Left lung (tissue), 10 donors: ENCODE measurements around the gene LMOD1. TPM values are rescaled to one million over a fixed set of nuclear protein-coding genes. Genes with fewer than 3 reads are reported as not detected.

Source experiments
- ATAC-seq: fragments of 200-7000 bp; cut with Tn5 transposase; one replicate; pipeline ENCODE4 v1.9.1; 2020; ENCODE audit warnings: moderate library complexity
- DNase-seq, 4 donors: peaks; one replicate each; pipeline ENCODE4 v3.0.0-alpha.2; 2013 to 2020
- H3K27ac ChIP-seq, 2 donors: fragments of 200-600 bp; sonication (generic) in 1 of 2; one replicate each; pipeline versions ENCODE4 v1.5.0 to v1.8.0; 2020 to 2021
- H3K27me3 ChIP-seq, 2 donors: fragments of 200-600 bp; sonication (generic) in 1 of 2; one replicate each; pipeline versions ENCODE4 v1.5.0 to v1.8.0; 2020 to 2021
- H3K36me3 ChIP-seq, 2 donors: fragments of 200-600 bp; sonication (generic) in 1 of 2; one replicate each; pipeline versions ENCODE4 v1.5.0 to v1.8.0; 2020 to 2021
- H3K4me1 ChIP-seq, 2 donors: fragments of 200-600 bp; one replicate each; pipeline ENCODE4 v1.8.0; 2021
- H3K4me3 ChIP-seq, 2 donors: fragments of 200-600 bp; sonication (generic) in 1 of 2; one replicate each; pipeline versions ENCODE4 v1.5.0 to v1.8.0; 2020 to 2021; ENCODE audit warnings: mild to moderate bottlenecking in 1 of 2
- H3K9me3 ChIP-seq, 2 donors: fragments of 200-600 bp; sonication (generic) in 1 of 2; one replicate each; pipeline versions ENCODE4 v1.5.0 to v1.8.0; 2020 to 2021
- intact Hi-C, 2 donors: fragments of 100-400 bp; cut with DNase I; formaldehyde crosslinking; loops; one replicate each; pipeline versions ENCODE4 v1.11.2 to v1.14.2; 2022
- polyA plus RNA-seq, 6 donors: library from polyadenylated mRNA; unstranded; fragments of 120-200 nt; gene quantifications; one replicate each; pipeline ENCODE4 v1.2.1, GENCODE V29; 2013; ENCODE audit not compliant: insufficient read length in 6 of 6
- total RNA-seq, 2 donors: library from RNA; stranded (reverse); fragmentation: NEBNext Ultra II Directional; extraction: Animal tissue kit (Norgen Biotek cat#: 25700); gene quantifications; one replicate each; pipeline ENCODE4 v1.2.1, GENCODE V29; 2021
- TF ChIP-seq, protein P1 (sequence below), 2 donors: fragments of 200-600 bp; sonication (generic) in 1 of 2; IDR thresholded peaks; one replicate each; pipeline versions ENCODE4 v1.5.0 to v1.8.0; 2021; ENCODE audit warnings: antibody characterized with exemption in 2 of 2
- donor health status: DM: no; HTN: yes; CAD: no.
- donor health status: DM: no; HTN: no; CAD: no.

LMOD1 gene
- total and polyA plus RNA-seq, 8 donors: 3.3 to 20.8 (median 5.1) TPM

DNA sequence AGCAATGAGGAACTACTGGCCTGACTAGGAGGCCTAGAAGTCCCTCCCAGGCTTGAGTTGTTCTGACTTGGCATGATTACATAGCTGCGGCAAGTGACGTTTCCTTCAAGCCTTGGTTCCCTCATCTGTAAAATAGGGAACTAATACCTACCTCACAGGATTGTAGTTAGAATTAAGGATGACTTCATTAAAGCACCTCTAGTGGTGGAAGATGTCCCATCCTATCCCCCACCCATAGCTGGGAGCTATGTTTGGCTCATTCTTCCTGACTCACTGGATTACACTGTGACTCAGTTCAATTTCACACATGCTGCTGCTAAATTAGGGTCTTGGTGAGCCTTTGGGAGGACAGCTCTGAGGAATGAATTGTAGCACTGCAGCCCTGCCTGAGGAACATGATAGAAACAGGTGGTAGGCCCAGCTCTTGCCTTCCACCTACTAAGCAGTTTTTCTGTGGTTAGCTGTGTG, 63.6 kb downstream of the LMOD1 start:
- TF ChIP-seq, protein P1, sequence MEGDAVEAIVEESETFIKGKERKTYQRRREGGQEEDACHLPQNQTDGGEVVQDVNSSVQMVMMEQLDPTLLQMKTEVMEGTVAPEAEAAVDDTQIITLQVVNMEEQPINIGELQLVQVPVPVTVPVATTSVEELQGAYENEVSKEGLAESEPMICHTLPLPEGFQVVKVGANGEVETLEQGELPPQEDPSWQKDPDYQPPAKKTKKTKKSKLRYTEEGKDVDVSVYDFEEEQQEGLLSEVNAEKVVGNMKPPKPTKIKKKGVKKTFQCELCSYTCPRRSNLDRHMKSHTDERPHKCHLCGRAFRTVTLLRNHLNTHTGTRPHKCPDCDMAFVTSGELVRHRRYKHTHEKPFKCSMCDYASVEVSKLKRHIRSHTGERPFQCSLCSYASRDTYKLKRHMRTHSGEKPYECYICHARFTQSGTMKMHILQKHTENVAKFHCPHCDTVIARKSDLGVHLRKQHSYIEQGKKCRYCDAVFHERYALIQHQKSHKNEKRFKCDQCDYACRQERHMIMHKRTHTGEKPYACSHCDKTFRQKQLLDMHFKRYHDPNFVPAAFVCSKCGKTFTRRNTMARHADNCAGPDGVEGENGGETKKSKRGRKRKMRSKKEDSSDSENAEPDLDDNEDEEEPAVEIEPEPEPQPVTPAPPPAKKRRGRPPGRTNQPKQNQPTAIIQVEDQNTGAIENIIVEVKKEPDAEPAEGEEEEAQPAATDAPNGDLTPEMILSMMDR (IDR thresholded peaks at IDR 0.05): no peak
- no peak overlapping the region for H3K4me3 ChIP-seq
- H3K9me3 ChIP-seq: no peaks in the 10 kb centered on the region
- H3K36me3 ChIP-seq: no peaks in the 10 kb centered on the region
- H3K27me3 ChIP-seq: peaks cover 0 to 16% of the 10 kb centered on the region in 2 donors
- peak overlapping the region in 1 of 2 donors; percentile 45 for H3K27ac ChIP-seq
- intact Hi-C loops: loop anchor here (5.0 to 10.0 kb wide), 2 partner anchors 92 to 95 kb away; no protein-coding TSS in a partner anchor
- ATAC-seq (peak; percentile 22), DNase-seq (peak in 1 of 4 donors; percentile 67)
- H3K4me1 ChIP-seq: peaks cover 8 to 32% of the 10 kb centered on the region in 2 donors

DNA sequence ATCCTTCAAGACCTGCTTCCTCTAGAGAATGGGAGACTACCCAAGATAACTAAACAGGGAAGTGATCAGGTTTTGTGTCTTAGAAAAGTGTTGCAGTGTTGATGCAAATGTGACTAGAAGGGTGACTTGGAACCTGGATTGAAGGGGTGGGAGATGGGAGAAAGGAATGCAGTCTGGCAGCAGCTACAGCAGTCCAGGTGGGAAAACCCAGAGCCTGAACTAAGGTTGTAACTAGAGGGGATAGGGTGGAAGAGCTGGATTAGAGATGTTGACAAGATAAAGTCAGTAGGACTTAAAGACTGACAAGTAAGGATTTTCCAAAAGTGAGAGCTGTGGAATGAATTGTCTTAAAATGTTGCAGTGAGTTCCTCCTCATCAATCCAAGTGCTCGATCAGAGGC, 64.7 kb downstream of the LMOD1 start:
- ATAC-seq (no peak), DNase-seq (no peak)
- no peak overlapping the region for H3K27ac ChIP-seq
- no peaks in the 10 kb centered on the region for H3K9me3 ChIP-seq
- H3K36me3 ChIP-seq: peaks cover 0 to 4% of the 10 kb centered on the region in 2 donors
- intact Hi-C loops: loop anchor here (5.0 to 10.0 kb wide), 2 partner anchors 93 to 96 kb away; no protein-coding TSS in a partner anchor
- TF ChIP-seq, protein P1 (IDR thresholded peaks at IDR 0.05): no peak
- peaks cover 8 to 32% of the 10 kb centered on the region in 2 donors for H3K4me1 ChIP-seq
- H3K27me3 ChIP-seq: peaks cover 0 to 5% of the 10 kb centered on the region in 2 donors
- no peak overlapping the region for H3K4me3 ChIP-seq

GRCh38 chr1:201880928-201881571, 65.3 kb downstream of the LMOD1 start:
- Histone ChIP-seq H3K36me3 (peaks cover 0 to 10% of the 10 kb centered on the region in 2 donors), H3K9me3 (no peaks in the 10 kb centered on the region), H3K4me3 (no peak overlapping the region), H3K4me1 (peaks cover 8 to 32% of the 10 kb centered on the region in 2 donors), H3K27me3 (no peaks in the 10 kb centered on the region), H3K27ac (no peak overlapping the region)
- DNase-seq (no peak), ATAC-seq (no peak)
- TF ChIP-seq, protein P1 (IDR thresholded peaks at IDR 0.05): no peak
- intact Hi-C loops: loop anchor here (5.0 to 10.0 kb wide), 2 partner anchors 94 to 96 kb away; no protein-coding TSS in a partner anchor

DNA sequence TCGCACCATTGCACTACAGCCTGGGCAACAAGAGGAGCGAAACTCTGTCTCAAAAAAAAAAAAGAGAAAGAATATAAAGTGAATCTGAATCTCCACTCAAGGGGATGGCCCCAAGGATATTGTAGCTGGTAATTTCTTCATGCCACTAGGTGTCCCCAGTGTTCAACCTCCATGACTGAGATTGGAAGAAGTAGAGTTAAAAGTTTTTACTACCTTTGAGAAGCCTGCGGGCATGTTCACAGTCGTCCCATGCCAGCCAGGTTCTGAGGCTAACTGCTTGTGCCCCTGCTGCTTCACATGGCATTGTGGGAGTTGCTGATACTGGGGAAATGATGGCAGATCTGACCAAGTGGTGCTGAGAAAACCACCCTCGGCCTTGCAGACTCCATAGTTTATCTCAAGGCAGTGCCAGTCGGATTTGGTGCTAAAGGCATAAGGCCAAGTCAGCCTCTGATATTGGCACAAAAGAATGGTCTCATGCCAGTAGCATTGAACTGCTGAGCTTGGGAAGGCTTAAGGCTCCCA, 68.4 kb downstream of the LMOD1 start:
- Histone ChIP-seq H3K27me3 (no peaks in the 10 kb centered on the region), H3K9me3 (no peaks in the 10 kb centered on the region), H3K4me3 (no peak overlapping the region), H3K4me1 (peaks cover 0 to 8% of the 10 kb centered on the region in 2 donors), H3K27ac (no peak overlapping the region), H3K36me3 (peaks cover 0 to 39% of the 10 kb centered on the region in 2 donors)
- intact Hi-C loops: no loop called here
- DNase-seq: peak in 1 of 4 donors; percentile 55
- peak; percentile 79 for ATAC-seq
- TF ChIP-seq, protein P1 (IDR thresholded peaks at IDR 0.05): peak; percentile 46 to 57

GRCh38 chr1:201876148-201876818, 70.1 kb downstream of the LMOD1 start:
- DNase-seq (no peak), ATAC-seq (no peak)
- Histone ChIP-seq H3K27ac (no peak overlapping the region), H3K36me3 (peaks cover 0 to 56% of the 10 kb centered on the region in 2 donors), H3K9me3 (no peaks in the 10 kb centered on the region), H3K27me3 (no peaks in the 10 kb centered on the region), H3K4me1 (no peaks in the 10 kb centered on the region), H3K4me3 (no peak overlapping the region)
- intact Hi-C loops: no loop called here
- TF ChIP-seq, protein P1 (IDR thresholded peaks at IDR 0.05): no peak
